ENCODE results near the gene WASF3.
"Not testable (repeated sequence)": the region's sequence is repeated elsewhere in the genome, so short reads cannot be mapped to it uniquely, and the experiment has no call there.

Gene WASF3

DNA sequence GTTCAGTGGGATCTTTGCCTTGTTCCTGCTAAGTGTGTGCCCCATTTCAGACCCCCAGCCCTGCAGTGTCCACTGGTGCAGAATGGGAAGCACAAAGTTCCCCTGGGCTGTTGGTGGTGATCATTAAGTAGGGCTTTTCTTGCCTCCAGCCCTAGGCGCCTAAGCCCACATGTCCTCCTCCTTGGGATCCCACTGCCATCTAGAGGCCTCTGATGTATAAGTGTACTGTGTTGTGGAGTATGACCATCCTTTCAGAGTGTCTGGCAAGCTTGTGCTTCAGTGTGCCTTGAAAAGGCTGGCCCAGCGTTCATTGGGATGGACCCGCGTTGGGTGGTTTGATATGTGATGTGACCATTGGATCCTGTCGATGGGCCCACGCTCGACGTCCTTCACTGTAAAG, 71.2 kb downstream of the WASF3 start:
- H3K27me3 ChIP-seq (ENCODE audit: insufficient read depth, low read length): no peaks in the 10 kb centered on the region
- peaks cover 14% of the 10 kb centered on the region; the same call in 1 of the 2 replicates for H3K9me3 ChIP-seq (ENCODE audit: insufficient read depth, low read depth, low read length)
- WGBS: 95% methylated on average over 8 of the region's 8 CpGs
- no peaks in the 10 kb centered on the region for H3K4me1 ChIP-seq (ENCODE audit: insufficient read depth, low read length)
- H3K27ac ChIP-seq (ENCODE audit: low read depth, low read length): no peak overlapping the region
- H3K9ac ChIP-seq (ENCODE audit: low read depth, low read length): no peak overlapping the region
- H3K36me3 ChIP-seq (ENCODE audit: insufficient read depth, low read length): peaks cover 4% of the 10 kb centered on the region; the same call in 1 of the 2 replicates
- H3K4me3 ChIP-seq (ENCODE audit: low read length): no peak overlapping the region

DNA sequence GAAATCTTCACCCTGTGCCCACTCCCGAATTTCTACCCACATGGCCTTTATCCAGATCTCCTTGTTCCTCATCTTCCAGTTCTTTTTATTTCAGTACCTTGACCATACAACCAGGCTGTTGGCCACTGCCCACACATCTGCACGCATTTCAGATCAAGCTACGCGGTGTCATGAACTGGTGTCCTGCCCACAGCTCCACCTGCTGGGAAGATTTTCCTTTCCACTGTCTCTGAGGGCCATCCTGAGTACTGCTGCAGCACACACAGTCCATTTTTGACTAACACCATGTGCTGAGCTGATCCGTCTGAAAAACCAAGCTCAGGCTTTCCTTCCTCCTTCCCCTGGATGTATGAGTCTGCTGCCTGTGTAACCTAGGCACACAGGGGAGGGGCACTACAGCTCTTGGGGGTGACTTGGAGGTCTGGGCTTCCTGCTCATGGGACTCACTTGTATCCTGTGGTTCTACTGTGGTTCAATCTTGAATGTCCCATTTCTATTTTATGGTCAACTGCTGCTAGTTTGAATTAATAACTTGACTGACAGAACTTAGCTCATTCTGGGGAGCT, 71.9 kb downstream of the WASF3 start:
- Histone ChIP-seq H3K36me3 (ENCODE audit: insufficient read depth, low read length) (no peaks in the 10 kb centered on the region), H3K9me3 (ENCODE audit: insufficient read depth, low read depth, low read length) (peaks cover 7% of the 10 kb centered on the region; the same call in 1 of the 2 replicates), H3K4me3 (ENCODE audit: low read length) (no peak overlapping the region), H3K9ac (ENCODE audit: low read depth, low read length) (no peak overlapping the region), H3K27me3 (ENCODE audit: insufficient read depth, low read length) (no peaks in the 10 kb centered on the region), H3K27ac (ENCODE audit: low read depth, low read length) (no peak overlapping the region), H3K4me1 (ENCODE audit: insufficient read depth, low read length) (no peaks in the 10 kb centered on the region)
- 90% methylated on average over 5 of the region's 5 CpGs for WGBS

DNA sequence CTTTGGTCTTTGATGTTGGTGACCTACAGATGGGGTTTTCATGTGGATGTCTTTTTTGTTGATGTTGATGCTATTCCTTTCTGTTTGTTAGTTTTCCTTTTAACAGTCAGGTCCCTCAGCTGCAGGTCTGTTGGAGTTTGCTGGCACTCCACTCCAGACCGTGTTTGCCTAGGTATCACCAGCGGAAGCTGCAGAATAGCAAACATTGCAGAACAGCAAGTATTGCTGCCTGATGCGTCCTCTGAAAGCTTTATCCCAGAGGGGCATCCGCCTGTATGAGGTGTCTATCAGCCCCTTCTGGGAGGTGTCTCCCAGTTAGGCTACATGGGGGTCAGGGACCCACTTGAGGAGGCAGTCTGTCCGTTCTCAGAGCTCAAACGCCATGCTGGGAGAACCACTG, 78.2 kb downstream of the WASF3 start:
- not testable (repeated sequence) for H3K4me1 ChIP-seq (ENCODE audit: insufficient read depth, low read length); H3K27me3 ChIP-seq (ENCODE audit: insufficient read depth, low read length); H3K9ac ChIP-seq (ENCODE audit: low read depth, low read length); H3K27ac ChIP-seq (ENCODE audit: low read depth, low read length); H3K9me3 ChIP-seq (ENCODE audit: insufficient read depth, low read depth, low read length); H3K4me3 ChIP-seq (ENCODE audit: low read length); H3K36me3 ChIP-seq (ENCODE audit: insufficient read depth, low read length)
- 96% methylated on average over 6 of the region's 6 CpGs for WGBS

DNA sequence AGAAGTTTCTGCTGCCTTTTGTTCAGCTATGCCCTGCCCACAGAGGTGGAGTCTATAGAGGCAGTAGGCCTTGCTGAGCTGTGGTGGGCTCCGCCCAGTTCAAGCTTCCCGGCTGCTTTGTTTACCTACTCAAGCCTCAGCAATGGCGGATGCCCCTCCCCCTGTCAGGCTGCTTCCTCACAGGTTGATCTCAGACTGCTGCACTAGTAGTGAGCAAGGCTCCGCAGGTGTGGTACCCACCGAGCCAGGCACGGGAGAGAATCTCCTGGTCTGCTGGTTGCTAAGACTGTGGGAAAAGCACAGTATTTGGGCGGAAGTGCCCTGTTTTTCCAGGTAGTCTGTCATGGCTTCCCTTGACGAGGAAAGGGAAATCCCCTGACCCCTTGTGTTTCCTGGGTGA, 78.6 kb downstream of the WASF3 start:
- not testable (repeated sequence) for H3K4me3 ChIP-seq (ENCODE audit: low read length); H3K9me3 ChIP-seq (ENCODE audit: insufficient read depth, low read depth, low read length); H3K27ac ChIP-seq (ENCODE audit: low read depth, low read length); H3K9ac ChIP-seq (ENCODE audit: low read depth, low read length); H3K36me3 ChIP-seq (ENCODE audit: insufficient read depth, low read length); H3K27me3 ChIP-seq (ENCODE audit: insufficient read depth, low read length); H3K4me1 ChIP-seq (ENCODE audit: insufficient read depth, low read length)
- WGBS: 81% methylated on average over 8 of the region's 8 CpGs

DNA sequence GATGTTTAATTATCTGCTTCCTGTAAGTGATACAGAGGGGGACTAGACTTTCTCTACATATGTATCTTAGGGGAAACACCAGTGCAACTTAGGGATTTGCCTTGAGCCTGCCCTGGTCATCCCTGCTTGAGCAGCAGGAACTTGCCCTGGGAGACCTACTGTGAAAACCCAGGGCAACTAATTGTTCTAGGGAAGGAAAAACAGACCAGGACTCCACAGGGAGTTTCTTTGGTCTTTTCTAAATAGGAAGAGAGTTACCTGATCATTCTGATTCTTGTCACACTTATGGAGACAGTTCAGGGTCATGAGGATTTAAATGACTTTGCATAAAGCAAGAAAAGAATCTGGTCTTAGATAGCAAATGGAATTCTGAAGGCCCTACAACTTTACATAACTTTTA, 89.1 kb downstream of the WASF3 start:
- Histone ChIP-seq H3K9me3 (ENCODE audit: insufficient read depth, low read depth, low read length) (peaks cover 12% of the 10 kb centered on the region; the same call in 1 of the 2 replicates), H3K9ac (ENCODE audit: low read depth, low read length) (no peak overlapping the region), H3K4me3 (ENCODE audit: low read length) (no peak overlapping the region), H3K27me3 (ENCODE audit: insufficient read depth, low read length) (no peaks in the 10 kb centered on the region), H3K36me3 (ENCODE audit: insufficient read depth, low read length) (peaks cover 4% of the 10 kb centered on the region; the same call in 1 of the 2 replicates), H3K27ac (ENCODE audit: low read depth, low read length) (peak overlapping the region; percentile 59; the same call in 1 of the 2 replicates), H3K4me1 (ENCODE audit: insufficient read depth, low read length) (peaks cover 21% of the 10 kb centered on the region)

DNA sequence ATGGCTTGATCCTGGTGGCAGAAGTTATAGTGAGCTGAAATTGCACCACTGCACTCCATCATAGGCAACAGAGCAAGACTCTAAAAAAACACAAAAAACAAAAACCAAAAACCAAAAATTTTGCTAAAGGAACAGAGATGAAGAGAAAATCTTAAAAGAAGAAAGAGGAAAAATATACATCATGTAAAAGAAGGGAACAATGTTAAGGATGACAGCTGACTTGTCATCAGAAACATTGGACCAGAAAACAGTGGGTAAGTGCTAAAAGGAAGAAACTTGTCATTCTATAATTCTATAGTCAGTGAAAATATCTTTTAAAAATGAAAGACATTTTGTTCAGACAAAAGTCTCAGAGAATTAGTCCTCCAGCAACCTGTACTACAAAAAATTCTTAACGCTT, 93.8 kb downstream of the WASF3 start:
- Histone ChIP-seq H3K36me3 (ENCODE audit: insufficient read depth, low read length) (no peaks in the 10 kb centered on the region), H3K27me3 (ENCODE audit: insufficient read depth, low read length) (no peaks in the 10 kb centered on the region), H3K9me3 (ENCODE audit: insufficient read depth, low read depth, low read length) (peaks cover 12% of the 10 kb centered on the region; the same call in 1 of the 2 replicates), H3K4me3 (ENCODE audit: low read length) (no peak overlapping the region), H3K4me1 (ENCODE audit: insufficient read depth, low read length) (peaks cover 15% of the 10 kb centered on the region), H3K27ac (ENCODE audit: low read depth, low read length) (no peak overlapping the region), H3K9ac (ENCODE audit: low read depth, low read length) (no peak overlapping the region)
- WGBS: 100% methylated on average over 1 of the region's 1 CpG

DNA sequence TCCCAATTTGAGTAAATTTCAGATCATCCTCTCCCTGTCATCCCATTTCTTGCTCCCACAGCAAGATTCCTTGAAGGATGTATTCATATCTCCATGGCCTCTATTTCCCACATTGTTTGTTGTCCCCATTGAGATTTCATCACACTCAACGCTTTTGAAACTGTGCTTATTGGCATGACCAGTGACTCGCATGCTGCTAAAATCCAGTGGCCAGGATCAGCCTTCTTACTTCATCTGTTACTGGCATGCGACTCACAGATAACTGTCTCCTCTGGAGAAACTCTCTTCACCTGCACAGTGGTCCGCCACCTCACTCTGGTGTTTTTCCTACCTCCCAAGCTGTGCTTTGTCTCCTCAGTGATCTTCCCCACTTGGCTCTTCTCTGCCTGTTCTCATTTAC, 95.8 kb downstream of the WASF3 start:
- H3K4me1 ChIP-seq (ENCODE audit: insufficient read depth, low read length): peaks cover 2% of the 10 kb centered on the region; the same call in 1 of the 2 replicates
- H3K27ac ChIP-seq (ENCODE audit: low read depth, low read length): no peak overlapping the region
- H3K36me3 ChIP-seq (ENCODE audit: insufficient read depth, low read length): no peaks in the 10 kb centered on the region
- H3K4me3 ChIP-seq (ENCODE audit: low read length): no peak overlapping the region
- peaks cover 12% of the 10 kb centered on the region; the same call in 1 of the 2 replicates for H3K9me3 ChIP-seq (ENCODE audit: insufficient read depth, low read depth, low read length)
- no peak overlapping the region for H3K9ac ChIP-seq (ENCODE audit: low read depth, low read length)
- 95% methylated on average over 4 of the region's 4 CpGs for WGBS
- no peaks in the 10 kb centered on the region for H3K27me3 ChIP-seq (ENCODE audit: insufficient read depth, low read length)

DNA sequence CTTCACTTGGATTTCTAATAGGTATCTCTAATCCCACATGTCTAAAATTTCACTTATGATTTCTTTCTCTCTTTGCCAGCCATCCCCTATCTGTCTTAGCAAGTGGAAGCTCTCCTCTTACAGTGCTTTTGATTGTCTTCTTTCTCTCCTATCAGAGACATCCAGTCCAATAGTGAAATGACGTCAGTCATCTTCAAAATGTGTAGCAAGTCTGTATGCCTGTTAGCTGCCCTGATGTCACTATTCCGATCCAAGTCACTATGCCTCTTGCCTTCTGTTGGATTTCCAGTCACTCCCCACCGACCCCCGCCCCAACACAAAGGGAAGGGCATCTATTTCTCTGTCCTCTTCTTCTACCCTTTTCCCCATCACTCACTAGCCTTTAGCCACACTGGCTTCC, 96.4 kb downstream of the WASF3 start:
- Histone ChIP-seq H3K9me3 (ENCODE audit: insufficient read depth, low read depth, low read length) (peaks cover 12% of the 10 kb centered on the region; the same call in 1 of the 2 replicates), H3K4me3 (ENCODE audit: low read length) (no peak overlapping the region), H3K36me3 (ENCODE audit: insufficient read depth, low read length) (no peaks in the 10 kb centered on the region), H3K4me1 (ENCODE audit: insufficient read depth, low read length) (peaks cover 5% of the 10 kb centered on the region; the same call in 1 of the 2 replicates), H3K9ac (ENCODE audit: low read depth, low read length) (no peak overlapping the region), H3K27ac (ENCODE audit: low read depth, low read length) (no peak overlapping the region), H3K27me3 (ENCODE audit: insufficient read depth, low read length) (no peaks in the 10 kb centered on the region)
- 94% methylated on average over 4 of the region's 4 CpGs for WGBS

DNA sequence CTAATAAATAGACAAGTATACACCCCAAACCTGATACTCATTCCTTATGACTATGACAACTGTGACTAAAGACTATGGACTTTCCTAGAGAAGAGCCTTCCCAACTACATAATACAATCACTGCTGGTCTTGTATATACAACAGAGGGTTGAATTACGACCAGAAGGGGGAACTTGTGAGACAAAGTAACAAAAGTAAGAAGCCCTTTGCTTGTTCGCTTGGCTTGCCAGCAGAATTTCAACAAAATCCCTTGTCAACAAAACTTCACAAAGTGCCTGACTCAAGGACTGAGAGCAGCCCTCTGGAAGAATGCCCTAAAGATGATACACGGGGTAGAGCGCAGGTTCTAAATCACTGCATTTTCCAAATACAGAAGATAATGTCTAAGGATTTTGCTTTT, 99.4 kb downstream of the WASF3 start:
- no peak overlapping the region for H3K27ac ChIP-seq (ENCODE audit: low read depth, low read length)
- H3K9ac ChIP-seq (ENCODE audit: low read depth, low read length): no peak overlapping the region
- no peaks in the 10 kb centered on the region for H3K27me3 ChIP-seq (ENCODE audit: insufficient read depth, low read length)
- H3K36me3 ChIP-seq (ENCODE audit: insufficient read depth, low read length): no peaks in the 10 kb centered on the region
- H3K4me3 ChIP-seq (ENCODE audit: low read length): no peak overlapping the region
- no peaks in the 10 kb centered on the region for H3K9me3 ChIP-seq (ENCODE audit: insufficient read depth, low read depth, low read length)
- 59% methylated on average over 4 of the region's 4 CpGs for WGBS
- H3K4me1 ChIP-seq (ENCODE audit: insufficient read depth, low read length): peaks cover 13% of the 10 kb centered on the region

DNA sequence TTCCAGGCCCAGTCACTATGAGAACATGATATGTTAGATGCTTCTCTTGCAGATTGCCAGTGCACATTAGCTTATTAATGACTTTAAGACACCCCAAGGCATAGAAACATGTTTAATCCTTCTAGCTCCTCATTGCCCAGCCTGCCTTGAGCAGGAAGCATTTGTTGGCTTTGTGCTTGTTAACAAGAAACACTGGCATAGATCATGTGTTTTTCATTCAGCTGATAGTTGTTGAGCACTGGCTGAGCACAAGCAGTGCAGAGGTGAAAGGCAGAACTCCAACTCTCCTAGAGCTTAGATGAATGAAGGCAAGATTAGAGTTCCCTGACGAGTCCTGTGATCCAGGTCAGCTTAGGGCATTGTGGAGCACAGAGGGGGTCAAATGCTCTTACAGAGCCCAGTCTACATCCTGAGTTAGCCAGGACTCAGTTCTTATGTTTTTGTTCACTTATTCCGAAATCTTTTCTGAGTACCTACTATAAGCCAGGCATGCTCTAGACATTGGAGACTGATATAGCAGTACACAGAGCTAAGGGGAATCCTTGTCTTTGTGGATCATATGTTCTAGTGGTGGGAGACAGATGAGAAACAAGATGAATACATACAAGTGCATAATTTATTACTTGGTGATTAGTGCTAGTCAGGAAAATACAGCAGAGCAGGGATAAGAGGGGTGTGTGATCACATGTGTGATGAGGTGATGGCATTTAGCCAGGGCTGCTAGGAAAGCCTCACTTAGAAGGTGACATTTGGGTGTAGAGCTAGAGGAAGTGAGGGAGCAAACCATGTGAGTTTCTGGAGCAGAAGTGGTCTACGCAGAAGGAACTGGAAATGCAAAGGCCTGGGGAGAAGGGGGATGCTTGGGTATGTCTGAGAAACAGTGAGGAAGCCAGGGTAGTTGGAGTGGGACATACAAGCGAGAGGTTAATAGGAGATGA, 101.2 kb downstream of the WASF3 start:
- H3K27ac ChIP-seq (ENCODE audit: low read depth, low read length): no peak overlapping the region
- H3K9ac ChIP-seq (ENCODE audit: low read depth, low read length): no peak overlapping the region
- H3K4me1 ChIP-seq (ENCODE audit: insufficient read depth, low read length): peaks cover 13% of the 10 kb centered on the region
- 87% methylated on average over 4 of the region's 4 CpGs for WGBS
- no peaks in the 10 kb centered on the region for H3K9me3 ChIP-seq (ENCODE audit: insufficient read depth, low read depth, low read length)
- H3K27me3 ChIP-seq (ENCODE audit: insufficient read depth, low read length): no peaks in the 10 kb centered on the region
- H3K36me3 ChIP-seq (ENCODE audit: insufficient read depth, low read length): no peaks in the 10 kb centered on the region
- no peak overlapping the region for H3K4me3 ChIP-seq (ENCODE audit: low read length)

DNA sequence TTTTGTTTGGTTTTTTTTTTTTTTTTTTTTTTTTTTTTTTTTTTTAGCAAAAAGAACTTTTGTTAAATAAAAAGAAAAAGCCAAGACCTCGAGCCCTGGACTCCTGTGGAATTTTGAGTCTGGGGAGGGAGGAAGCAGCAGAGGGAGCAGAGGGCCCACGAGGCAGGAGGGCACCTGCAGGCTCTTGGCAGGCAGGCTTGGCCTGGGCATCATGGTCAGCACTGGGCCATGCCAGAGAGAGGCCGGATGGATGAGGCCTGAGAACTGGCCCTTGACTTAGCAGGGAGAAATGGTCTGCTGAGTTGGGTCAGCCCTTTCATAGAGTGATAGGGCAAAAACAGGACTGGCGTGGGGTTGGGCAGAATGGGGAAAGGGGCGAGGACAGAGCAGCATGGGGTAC, 102.7 kb downstream of the WASF3 start:
- Histone ChIP-seq H3K4me3 (ENCODE audit: low read length) (no peak overlapping the region), H3K4me1 (ENCODE audit: insufficient read depth, low read length) (peaks cover 13% of the 10 kb centered on the region), H3K9ac (ENCODE audit: low read depth, low read length) (no peak overlapping the region), H3K9me3 (ENCODE audit: insufficient read depth, low read depth, low read length) (no peaks in the 10 kb centered on the region), H3K27ac (ENCODE audit: low read depth, low read length) (no peak overlapping the region), H3K27me3 (ENCODE audit: insufficient read depth, low read length) (no peaks in the 10 kb centered on the region), H3K36me3 (ENCODE audit: insufficient read depth, low read length) (no peaks in the 10 kb centered on the region)
- WGBS: 83% methylated on average over 5 of the region's 5 CpGs
